Measurements from ENCODE around the gene CALY.
"Not testable (repeated sequence)": the region's sequence is repeated elsewhere in the genome, so short reads cannot be mapped to it uniquely, and the experiment has no call there.

Gene CALY

GRCh38 chr10:133368153-133368552 lies 31.5 kb upstream of the CALY start:
- H3K4me1 ChIP-seq (ENCODE audit: control insufficient read depth, low read depth, low read length), result no peaks in the 10 kb centered on the region
- DNase-seq, result no peak
- H3K36me3 ChIP-seq (ENCODE audit: control insufficient read depth, insufficient read depth, low read length), result peaks cover 8% of the 10 kb centered on the region
- H2BK5ac ChIP-seq (ENCODE audit: low read length), result no peak overlapping the region
- H3K27ac ChIP-seq (ENCODE audit: low read depth, low read length), result no peak overlapping the region
- H4K8ac ChIP-seq (ENCODE audit: low read depth, low read length), result no peak overlapping the region
- H3K4ac ChIP-seq (ENCODE audit: low read depth, low read length), result no peak overlapping the region
- no peak overlapping the region for H4K5ac ChIP-seq (ENCODE audit: low read length)
- peaks cover 2% of the 10 kb centered on the region for H3K79me2 ChIP-seq (ENCODE audit: control insufficient read depth, insufficient read depth, low read length)
- no CpG with 5 or more reads among the region's 7 CpGs for WGBS (ENCODE audit: extremely low coverage, insufficient coverage, low lambda C conversion rate)
- H2BK120ac ChIP-seq (ENCODE audit: low read depth, low read length), result no peak overlapping the region
- no peak overlapping the region for H3K23ac ChIP-seq (ENCODE audit: low read length)
- H3K56ac ChIP-seq (ENCODE audit: low read length), result no peak overlapping the region
- H3K4me3 ChIP-seq (ENCODE audit: low read length), result no peak overlapping the region
- H3K9ac ChIP-seq (ENCODE audit: low read length), result no peak overlapping the region
- no peak overlapping the region for H3K4me2 ChIP-seq (ENCODE audit: low read length)
- no peak overlapping the region for H2AK5ac ChIP-seq (ENCODE audit: low read length)
- no peak overlapping the region for H2BK15ac ChIP-seq (replicated peaks; ENCODE audit: low read depth)
- H3K18ac ChIP-seq (ENCODE audit: low read length), result no peak overlapping the region
- H3K79me1 ChIP-seq (ENCODE audit: low read length), result peaks cover 1% of the 10 kb centered on the region
- H3K27me3 ChIP-seq (ENCODE audit: insufficient read depth, low read length, poor library complexity), result no peaks in the 10 kb centered on the region

- not testable (repeated sequence) for H2BK5ac ChIP-seq (ENCODE audit: low read length); H2BK15ac ChIP-seq (replicated peaks; ENCODE audit: low read depth); H3K4ac ChIP-seq (ENCODE audit: low read depth, low read length); H3K27me3 ChIP-seq (ENCODE audit: insufficient read depth, low read length, poor library complexity); H3K9ac ChIP-seq (ENCODE audit: low read length); H3K4me3 ChIP-seq (ENCODE audit: low read length); H3K23ac ChIP-seq (ENCODE audit: low read length); H3K56ac ChIP-seq (ENCODE audit: low read length); H2AK5ac ChIP-seq (ENCODE audit: low read length); H3K79me1 ChIP-seq (ENCODE audit: low read length); H3K27ac ChIP-seq (ENCODE audit: low read depth, low read length); H4K5ac ChIP-seq (ENCODE audit: low read length); H3K79me2 ChIP-seq (ENCODE audit: control insufficient read depth, insufficient read depth, low read length); H3K18ac ChIP-seq (ENCODE audit: low read length); H3K36me3 ChIP-seq (ENCODE audit: control insufficient read depth, insufficient read depth, low read length); H3K4me2 ChIP-seq (ENCODE audit: low read length); H4K8ac ChIP-seq (ENCODE audit: low read depth, low read length); DNase-seq; H2BK120ac ChIP-seq (ENCODE audit: low read depth, low read length); H3K4me1 ChIP-seq (ENCODE audit: control insufficient read depth, low read depth, low read length)
- WGBS (ENCODE audit: extremely low coverage, insufficient coverage, low lambda C conversion rate), result no CpG with 5 or more reads among the region's 7 CpGs
Measured at GRCh38 chr10:133367461-133367860, 30.8 kb upstream of the CALY start.

- H2BK5ac ChIP-seq (ENCODE audit: low read length), result no peak overlapping the region
- no peak overlapping the region for H2BK120ac ChIP-seq (ENCODE audit: low read depth, low read length)
- H3K9ac ChIP-seq (ENCODE audit: low read length), result no peak overlapping the region
- no peak overlapping the region for H3K4ac ChIP-seq (ENCODE audit: low read depth, low read length)
- peaks cover 1% of the 10 kb centered on the region for H3K79me1 ChIP-seq (ENCODE audit: low read length)
- no peaks in the 10 kb centered on the region for H3K27me3 ChIP-seq (ENCODE audit: insufficient read depth, low read length, poor library complexity)
- no peak overlapping the region for H3K56ac ChIP-seq (ENCODE audit: low read length)
- H4K8ac ChIP-seq (ENCODE audit: low read depth, low read length), result no peak overlapping the region
- H3K18ac ChIP-seq (ENCODE audit: low read length), result no peak overlapping the region
- H3K36me3 ChIP-seq (ENCODE audit: control insufficient read depth, insufficient read depth, low read length), result peaks cover 8% of the 10 kb centered on the region
- no peaks in the 10 kb centered on the region for H3K4me1 ChIP-seq (ENCODE audit: control insufficient read depth, low read depth, low read length)
- no peak overlapping the region for H3K27ac ChIP-seq (ENCODE audit: low read depth, low read length)
- H3K23ac ChIP-seq (ENCODE audit: low read length), result no peak overlapping the region
- no peak overlapping the region for H4K5ac ChIP-seq (ENCODE audit: low read length)
- no peak overlapping the region for H2AK5ac ChIP-seq (ENCODE audit: low read length)
- WGBS (ENCODE audit: extremely low coverage, insufficient coverage, low lambda C conversion rate), result no CpG with 5 or more reads among the region's 13 CpGs
- DNase-seq, result no peak
- H2BK15ac ChIP-seq (replicated peaks; ENCODE audit: low read depth), result no peak overlapping the region
- H3K4me3 ChIP-seq (ENCODE audit: low read length), result no peak overlapping the region
- no peaks in the 10 kb centered on the region for H3K79me2 ChIP-seq (ENCODE audit: control insufficient read depth, insufficient read depth, low read length)
- no peak overlapping the region for H3K4me2 ChIP-seq (ENCODE audit: low read length)
Measured at GRCh38 chr10:133366751-133367150, 30.1 kb upstream of the CALY start.

GRCh38 chr10:133366130-133366478 lies 29.4 kb upstream of the CALY start:
- no peaks in the 10 kb centered on the region for H3K27me3 ChIP-seq (ENCODE audit: insufficient read depth, low read length, poor library complexity)
- no peak overlapping the region for H4K5ac ChIP-seq (ENCODE audit: low read length)
- H2BK5ac ChIP-seq (ENCODE audit: low read length), result no peak overlapping the region
- H2AK5ac ChIP-seq (ENCODE audit: low read length), result no peak overlapping the region
- H3K79me1 ChIP-seq (ENCODE audit: low read length), result no peaks in the 10 kb centered on the region
- no peak overlapping the region for H3K18ac ChIP-seq (ENCODE audit: low read length)
- no peak overlapping the region for H2BK120ac ChIP-seq (ENCODE audit: low read depth, low read length)
- H3K56ac ChIP-seq (ENCODE audit: low read length), result no peak overlapping the region
- H3K79me2 ChIP-seq (ENCODE audit: control insufficient read depth, insufficient read depth, low read length), result no peaks in the 10 kb centered on the region
- peaks cover 8% of the 10 kb centered on the region for H3K36me3 ChIP-seq (ENCODE audit: control insufficient read depth, insufficient read depth, low read length)
- no peak overlapping the region for H3K4ac ChIP-seq (ENCODE audit: low read depth, low read length)
- WGBS (ENCODE audit: extremely low coverage, insufficient coverage, low lambda C conversion rate), result no CpG with 5 or more reads among the region's 17 CpGs
- no peak overlapping the region for H3K27ac ChIP-seq (ENCODE audit: low read depth, low read length)
- no peak overlapping the region for H3K23ac ChIP-seq (ENCODE audit: low read length)
- no peak overlapping the region for H3K9ac ChIP-seq (ENCODE audit: low read length)
- no peaks in the 10 kb centered on the region for H3K4me1 ChIP-seq (ENCODE audit: control insufficient read depth, low read depth, low read length)
- no peak overlapping the region for H3K4me3 ChIP-seq (ENCODE audit: low read length)
- DNase-seq, result no peak
- no peak overlapping the region for H4K8ac ChIP-seq (ENCODE audit: low read depth, low read length)
- H3K4me2 ChIP-seq (ENCODE audit: low read length), result no peak overlapping the region
- H2BK15ac ChIP-seq (replicated peaks; ENCODE audit: low read depth), result no peak overlapping the region

- Histone ChIP-seq H3K18ac (ENCODE audit: low read length) (no peak overlapping the region), H4K8ac (ENCODE audit: low read depth, low read length) (no peak overlapping the region), H3K79me1 (ENCODE audit: low read length) (no peaks in the 10 kb centered on the region), H2BK15ac (replicated peaks; ENCODE audit: low read depth) (no peak overlapping the region), H3K27me3 (ENCODE audit: insufficient read depth, low read length, poor library complexity) (no peaks in the 10 kb centered on the region), H2BK120ac (ENCODE audit: low read depth, low read length) (no peak overlapping the region), H4K5ac (ENCODE audit: low read length) (no peak overlapping the region), H3K23ac (ENCODE audit: low read length) (no peak overlapping the region), H3K56ac (ENCODE audit: low read length) (no peak overlapping the region), H3K4me1 (ENCODE audit: control insufficient read depth, low read depth, low read length) (no peaks in the 10 kb centered on the region), H3K36me3 (ENCODE audit: control insufficient read depth, insufficient read depth, low read length) (peaks cover 8% of the 10 kb centered on the region), H2AK5ac (ENCODE audit: low read length) (no peak overlapping the region), H3K27ac (ENCODE audit: low read depth, low read length) (no peak overlapping the region), H3K9ac (ENCODE audit: low read length) (no peak overlapping the region), H2BK5ac (ENCODE audit: low read length) (no peak overlapping the region), H3K4me2 (ENCODE audit: low read length) (no peak overlapping the region), H3K4ac (ENCODE audit: low read depth, low read length) (no peak overlapping the region), H3K79me2 (ENCODE audit: control insufficient read depth, insufficient read depth, low read length) (no peaks in the 10 kb centered on the region), H3K4me3 (ENCODE audit: low read length) (no peak overlapping the region)
- no CpG with 5 or more reads among the region's 13 CpGs for WGBS (ENCODE audit: extremely low coverage, insufficient coverage, low lambda C conversion rate)
- no peak for DNase-seq
Measured at GRCh38 chr10:133365461-133366129, 28.9 kb upstream of the CALY start.

Data from mesendoderm (in vitro differentiated cells).